HG02678 (cell line): ENCODE data around the gene FGF12.

ENCODE experiments used
- ATAC-seq: cut with Tn5 transposase; IDR thresholded peaks from one replicate; pipeline ENCODE4 v1.9.1; 2021; ENCODE audit warnings: mild to moderate bottlenecking, moderate library complexity; ENCODE audit not compliant: unreplicated experiment

FGF12 gene

DNA sequence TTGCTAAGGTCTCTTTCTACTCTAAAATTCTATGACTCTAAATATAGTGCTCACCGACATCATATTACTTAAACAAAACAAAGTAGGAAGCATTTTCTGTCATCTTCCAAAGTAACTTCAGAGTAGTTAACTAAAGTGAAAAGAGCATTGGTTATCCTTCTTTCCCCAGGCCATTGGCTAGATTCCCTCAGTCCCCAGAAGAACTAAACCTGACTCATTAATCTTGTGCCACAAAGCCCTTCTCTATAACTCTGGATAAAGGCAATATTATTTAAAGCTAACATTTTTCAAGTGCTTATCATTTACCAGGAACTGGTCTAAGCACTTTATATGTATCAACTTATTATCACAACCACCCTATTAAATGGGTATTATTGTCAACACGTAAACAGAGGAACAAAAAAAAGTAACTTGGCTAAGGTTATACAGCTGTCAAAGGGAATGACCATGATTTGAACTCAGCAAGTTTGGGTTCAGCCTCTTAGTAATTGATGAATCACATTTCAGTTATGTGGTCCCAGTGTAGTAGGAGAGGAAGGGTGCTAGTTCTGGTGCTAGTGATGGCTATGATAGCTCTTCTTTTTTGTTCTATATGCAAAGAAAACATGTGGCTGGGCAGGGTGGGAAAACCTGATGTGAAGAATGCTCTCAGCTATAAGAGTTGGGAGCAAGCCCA, 304.9 kb downstream of the FGF12 start:
- no peak for ATAC-seq

DNA sequence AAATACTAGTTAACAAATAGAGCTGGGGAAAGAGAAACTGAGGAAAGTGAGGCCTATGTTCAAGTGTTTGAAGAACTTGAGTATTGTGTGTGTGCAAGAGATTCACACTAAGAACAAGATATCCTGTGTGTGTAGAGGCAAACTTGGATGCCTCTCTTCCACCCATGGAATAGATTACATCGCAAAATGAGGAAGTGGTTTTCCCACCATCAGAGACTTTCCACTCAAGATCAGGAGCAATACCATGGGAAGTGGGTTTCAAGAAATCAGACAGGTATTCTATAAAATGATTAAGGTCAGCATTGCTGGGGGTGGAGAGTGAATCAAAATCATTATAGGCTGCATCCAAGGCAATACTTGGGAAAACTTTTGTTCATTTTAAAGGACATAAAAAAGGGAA, 308.0 kb downstream of the FGF12 start:
- ATAC-seq: no peak

DNA sequence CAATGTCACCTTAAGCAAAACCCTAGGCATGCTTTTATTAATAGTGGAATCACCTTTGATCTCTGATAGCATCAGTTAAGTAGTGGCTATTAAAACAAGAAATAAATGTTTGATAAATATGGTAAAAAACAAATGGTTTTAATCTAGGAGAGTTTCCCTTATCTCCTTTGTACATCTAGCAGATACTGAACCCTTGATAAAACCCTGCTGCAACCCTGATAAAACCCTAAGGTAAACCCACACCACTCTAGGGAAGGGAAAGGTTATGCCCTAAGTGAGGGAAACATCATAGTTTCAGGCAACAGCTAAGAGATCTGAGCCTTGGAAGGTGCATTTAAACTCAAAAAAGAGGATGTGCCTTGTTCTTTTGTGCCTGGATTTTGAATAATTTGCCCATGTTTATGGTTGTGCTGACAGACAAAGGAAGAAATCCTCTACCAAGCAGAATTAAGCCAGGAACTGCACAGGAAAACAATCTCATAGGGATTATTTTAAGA, 309.7 kb downstream of the FGF12 start:
- ATAC-seq: no peak

GRCh38 chr3:192417017-192417416, 310.3 kb downstream of the FGF12 start:
- no peak for ATAC-seq

DNA sequence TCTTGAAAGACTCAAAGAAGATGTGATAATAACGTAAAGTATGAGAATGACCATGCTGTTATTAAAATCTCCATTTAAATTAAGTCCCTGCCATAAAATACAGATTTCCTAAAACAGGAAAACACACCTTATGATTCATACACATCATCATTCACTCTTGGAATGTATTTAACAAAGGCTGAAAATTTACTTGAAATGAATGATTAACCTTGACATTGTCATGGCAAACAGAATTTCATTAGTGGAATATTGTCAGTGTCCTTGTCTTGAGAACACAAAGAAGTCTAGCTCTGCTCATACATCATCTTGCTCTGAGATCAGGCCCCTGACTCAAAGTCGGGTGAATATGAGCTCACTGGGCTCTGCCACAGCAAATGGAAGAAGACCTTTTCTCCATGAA, 313.9 kb downstream of the FGF12 start:
- no peak for ATAC-seq

DNA sequence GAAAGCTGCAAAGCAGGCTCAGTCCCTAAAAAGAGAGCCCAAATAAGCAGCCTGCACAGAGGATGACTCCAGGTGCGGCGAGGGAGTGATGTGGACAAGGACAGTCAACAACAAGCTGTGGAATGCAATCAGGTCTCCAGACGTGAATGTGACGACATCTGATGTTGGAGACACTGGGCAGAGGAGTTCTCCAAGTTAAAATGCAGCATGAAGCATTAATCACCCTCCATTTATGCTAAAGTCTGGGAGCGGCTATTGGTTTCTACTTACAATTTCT, 316.7 kb downstream of the FGF12 start:
- ATAC-seq: no peak

DNA sequence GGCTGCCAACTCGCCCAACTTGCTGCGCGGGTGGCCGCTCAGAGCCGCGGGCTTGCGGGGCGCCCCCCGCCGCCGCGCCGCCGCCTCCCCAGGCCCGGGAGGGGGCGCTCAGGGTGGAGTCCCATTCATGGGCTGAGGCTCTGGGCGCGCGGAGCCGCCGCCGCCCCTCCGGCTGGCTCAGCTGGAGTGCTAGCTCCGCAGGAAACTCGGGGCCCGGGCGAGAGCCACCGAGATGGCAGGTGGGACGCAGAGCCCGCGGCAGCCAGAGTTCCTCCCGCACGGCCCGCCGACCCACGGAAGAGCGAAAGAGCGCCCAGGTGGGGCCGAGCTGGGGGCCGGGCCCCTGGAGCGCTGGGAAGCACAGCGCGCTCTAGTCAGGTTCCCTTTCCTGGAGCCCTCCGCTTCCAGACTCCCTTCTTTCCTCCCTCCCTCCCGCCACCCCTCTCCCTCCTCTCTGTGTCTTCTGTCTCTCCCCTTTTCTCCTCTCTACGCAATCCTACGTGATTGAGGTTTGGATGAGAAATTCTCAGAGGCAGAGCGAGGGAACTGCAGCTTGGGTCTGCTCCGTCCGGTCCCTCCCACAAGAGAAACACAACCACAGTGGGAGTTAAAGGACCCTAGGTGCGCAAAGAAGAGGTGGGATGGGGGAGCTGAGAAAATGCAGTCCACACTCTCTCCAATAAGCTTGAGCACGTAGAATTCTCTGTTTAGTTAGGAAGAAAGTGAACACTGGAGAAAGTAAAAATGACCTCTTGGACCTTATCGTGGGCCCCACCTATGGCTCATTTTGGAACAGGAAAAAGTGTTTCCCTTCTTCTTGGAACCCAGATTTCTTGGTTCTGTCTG, 317.3 kb downstream of the FGF12 start:
- ATAC-seq: no peak

- no peak for ATAC-seq
Measured at GRCh38 chr3:192409201-192409837, 318.0 kb downstream of the FGF12 start.

DNA sequence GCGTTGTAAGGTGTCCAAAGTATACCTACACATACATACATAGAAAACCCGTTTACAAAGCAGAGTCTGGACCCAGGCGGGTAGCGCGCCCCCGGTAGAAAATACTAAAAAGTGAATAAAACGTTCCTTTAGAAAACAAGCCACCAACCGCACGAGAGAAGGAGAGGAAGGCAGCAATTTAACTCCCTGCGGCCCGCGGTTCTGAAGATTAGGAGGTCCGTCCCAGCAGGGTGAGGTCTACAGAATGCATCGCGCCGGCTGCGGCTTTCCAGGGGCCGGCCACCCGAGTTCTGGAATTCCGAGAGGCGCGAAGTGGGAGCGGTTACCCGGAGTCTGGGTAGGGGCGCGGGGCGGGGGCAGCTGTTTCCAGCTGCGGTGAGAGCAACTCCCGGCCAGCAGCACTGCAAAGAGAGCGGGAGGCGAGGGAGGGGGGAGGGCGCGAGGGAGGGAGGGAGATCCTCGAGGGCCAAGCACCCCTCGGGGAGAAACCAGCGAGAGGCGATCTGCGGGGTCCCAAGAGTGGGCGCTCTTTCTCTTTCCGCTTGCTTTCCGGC, 318.6 kb downstream of the FGF12 start:
- no peak for ATAC-seq

- ATAC-seq: no peak
Measured at GRCh38 chr3:192408007-192408646, 319.2 kb downstream of the FGF12 start.

- no peak for ATAC-seq
Measured at GRCh38 chr3:192399767-192400166, 327.6 kb downstream of the FGF12 start.

GRCh38 chr3:192397012-192397411, 330.3 kb downstream of the FGF12 start:
- ATAC-seq: no peak

GRCh38 chr3:192395506-192395905, 331.8 kb downstream of the FGF12 start:
- no peak for ATAC-seq

DNA sequence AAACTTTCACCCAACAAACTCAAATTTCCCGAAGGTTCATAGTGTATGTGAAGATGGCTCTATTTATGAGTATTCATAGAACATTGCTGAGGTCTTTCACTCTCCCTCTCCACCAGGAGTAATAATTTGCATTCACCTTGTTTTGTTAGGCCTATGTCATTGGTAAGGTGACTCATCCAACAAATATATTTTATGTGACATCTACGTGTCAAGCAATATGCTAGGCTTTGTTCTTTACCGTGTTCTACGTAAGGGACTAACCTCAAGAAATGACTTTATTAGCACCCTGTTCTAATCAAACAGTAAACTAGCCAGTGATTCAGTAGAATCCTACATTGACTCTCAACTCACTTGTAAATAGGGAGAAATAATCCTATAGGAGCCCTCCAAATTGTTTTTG, 334.4 kb downstream of the FGF12 start:
- no peak for ATAC-seq

DNA sequence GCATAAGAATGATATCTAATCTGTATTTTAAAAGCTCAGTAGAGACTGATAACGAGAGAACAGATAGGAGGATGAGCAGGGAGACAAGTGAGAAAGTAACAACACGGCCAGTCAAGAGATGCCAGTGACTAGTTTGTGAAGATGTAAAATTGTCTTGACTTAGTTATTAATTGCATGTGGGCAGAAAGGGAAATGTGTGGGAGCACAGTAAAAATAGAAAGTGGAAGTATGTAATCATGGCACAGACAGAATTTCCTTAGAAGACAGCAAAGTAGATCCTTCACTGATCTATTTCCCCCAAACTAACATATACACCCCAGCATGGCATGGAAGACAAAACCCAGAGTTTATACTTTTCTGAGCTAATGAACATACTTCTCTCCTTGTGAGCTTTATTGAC, 344.5 kb downstream of the FGF12 start:
- ATAC-seq: no peak

- ATAC-seq: no peak
Measured at GRCh38 chr3:192373586-192373985, 353.8 kb downstream of the FGF12 start.

GRCh38 chr3:192373032-192373431, 354.3 kb downstream of the FGF12 start:
- no peak for ATAC-seq

- ATAC-seq: no peak
Measured at GRCh38 chr3:192372616-192373015, 354.7 kb downstream of the FGF12 start.

GRCh38 chr3:192371870-192372400, 355.4 kb downstream of the FGF12 start:
- no peak for ATAC-seq

DNA sequence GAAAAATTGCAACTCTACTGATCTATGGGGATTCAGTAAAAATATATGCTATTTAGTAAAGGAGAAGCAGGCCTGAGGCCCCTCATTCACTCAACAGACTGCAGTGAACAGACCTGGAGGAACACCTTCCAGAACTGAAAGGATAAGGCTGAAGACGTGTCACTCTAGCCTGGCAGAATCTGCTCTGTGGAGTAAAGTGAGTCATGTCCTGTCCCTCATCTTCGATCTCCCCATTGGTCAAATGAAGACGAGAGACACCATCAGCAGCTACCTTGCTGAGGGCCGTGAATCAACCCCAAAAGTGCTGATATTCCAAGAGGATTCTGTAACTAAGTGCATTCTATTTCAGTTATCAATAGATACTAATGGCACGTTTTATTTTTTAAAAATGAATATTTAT, 359.7 kb downstream of the FGF12 start:
- no peak for ATAC-seq

DNA sequence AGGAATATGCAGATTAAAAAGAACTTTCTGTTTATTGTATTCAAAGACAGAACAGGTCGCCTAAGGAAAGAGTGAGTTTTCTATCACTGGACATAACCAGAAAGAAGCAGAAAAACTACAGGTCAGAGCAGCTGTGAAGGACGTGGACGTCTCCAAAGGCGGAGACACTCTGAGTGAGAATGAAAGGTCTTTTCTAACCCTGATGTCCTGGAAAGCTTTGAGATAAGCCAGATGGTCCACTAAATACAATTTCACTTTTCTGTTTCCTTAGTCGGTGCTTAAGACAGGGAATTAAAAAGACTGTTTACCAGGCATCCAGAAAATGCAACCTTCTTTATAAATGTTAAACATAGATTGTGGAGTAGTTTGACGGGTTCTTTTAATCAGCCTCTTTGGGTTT, 360.4 kb downstream of the FGF12 start:
- no peak for ATAC-seq
